GM19455 (cell line): ENCODE results near the gene MTURN.
"Not testable (repeated sequence)": the region's sequence is repeated elsewhere in the genome, so short reads cannot be mapped to it uniquely, and the experiment has no call there.

Experiments
- ATAC-seq: cut with Tn5 transposase; IDR thresholded peaks from one replicate; pipeline ENCODE4 v1.9.1; 2021; ENCODE audit not compliant: unreplicated experiment

MTURN gene

GRCh38 chr7:30134611-30135300 is at the start of gene MTURN:
MTURN (plus strand) TSS chr7:30134986; CDS start chr7:30135137, 151 bp downstream.
- ATAC-seq: peak; percentile 86

DNA sequence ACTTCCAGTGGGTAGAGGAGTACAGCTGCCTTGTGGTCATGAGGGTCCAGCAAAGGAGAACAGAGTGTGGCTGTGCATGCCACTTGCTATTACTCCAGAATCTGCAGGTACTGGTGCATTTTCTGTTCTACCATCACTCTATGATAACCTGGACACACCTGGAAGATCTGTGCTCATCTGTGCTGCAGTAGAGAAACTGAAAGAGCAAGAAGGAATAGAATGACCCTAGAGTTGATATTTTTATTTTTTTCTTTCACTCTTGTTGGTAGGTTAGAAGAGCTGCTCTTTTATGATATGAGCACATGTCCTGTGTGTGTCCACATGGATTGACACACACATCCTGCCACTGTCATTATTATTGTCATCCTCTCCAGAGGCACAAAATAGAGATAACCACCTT is 48.3 kb upstream of the MTURN start:
- no peak for ATAC-seq

GRCh38 chr7:30087371-30087770 is 47.4 kb upstream of the MTURN start:
- no peak for ATAC-seq

- no peak for ATAC-seq
Measured at GRCh38 chr7:30088362-30088761, 46.4 kb upstream of the MTURN start.

GRCh38 chr7:30090111-30090510 is 44.7 kb upstream of the MTURN start:
- no peak for ATAC-seq

- ATAC-seq: no peak
Measured at GRCh38 chr7:30091491-30091912, 43.3 kb upstream of the MTURN start.

DNA sequence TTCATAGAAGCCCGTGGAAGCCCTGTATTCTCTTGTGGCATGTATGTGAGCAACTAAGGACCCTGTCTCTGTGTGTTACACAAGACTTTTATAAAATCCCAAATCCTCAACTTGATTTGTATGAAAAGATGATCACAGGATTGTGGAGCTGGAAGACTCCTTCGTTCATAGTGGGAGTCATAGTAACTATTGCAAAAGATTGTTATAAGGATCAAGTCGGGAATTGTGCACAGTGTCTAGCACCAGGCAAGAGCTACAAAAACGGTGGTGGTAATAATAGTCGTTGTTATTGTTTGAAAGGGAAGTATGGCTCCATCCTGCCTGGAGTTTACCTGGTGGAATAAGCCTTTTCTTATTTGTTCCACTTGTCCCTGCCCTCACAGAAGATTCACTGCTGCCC is 42.8 kb upstream of the MTURN start:
- no peak for ATAC-seq

GRCh38 chr7:30093420-30093952 is 41.3 kb upstream of the MTURN start:
- ATAC-seq: no peak

- not testable (repeated sequence) for ATAC-seq
Measured at GRCh38 chr7:30098599-30098998, 36.2 kb upstream of the MTURN start.

- no peak for ATAC-seq
Measured at GRCh38 chr7:30102281-30102680, 32.5 kb upstream of the MTURN start.

DNA sequence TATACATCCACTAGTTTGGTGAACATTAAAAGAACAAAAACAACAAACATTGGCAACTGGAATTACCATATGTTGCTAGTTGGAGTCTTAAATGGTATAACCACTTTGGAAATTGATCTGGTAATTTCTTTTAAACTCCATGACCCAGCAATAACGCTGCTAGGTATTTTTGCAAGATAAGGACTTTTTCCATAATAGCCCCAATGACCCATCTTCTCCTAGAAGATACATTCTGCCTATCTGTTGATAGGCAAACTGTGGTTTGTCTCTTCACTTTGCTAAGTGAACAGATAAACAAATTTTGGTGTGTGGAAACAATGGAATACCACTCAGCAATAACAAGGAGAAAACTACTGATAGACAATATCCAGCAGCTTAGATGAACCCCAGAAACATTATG is 30.6 kb upstream of the MTURN start:
- no peak for ATAC-seq

- ATAC-seq: no peak
Measured at GRCh38 chr7:30112103-30112713, 22.6 kb upstream of the MTURN start.

GRCh38 chr7:30113144-30113543 is 21.6 kb upstream of the MTURN start:
- no peak for ATAC-seq

GRCh38 chr7:30114536-30115238 is 20.1 kb upstream of the MTURN start:
- no peak for ATAC-seq

DNA sequence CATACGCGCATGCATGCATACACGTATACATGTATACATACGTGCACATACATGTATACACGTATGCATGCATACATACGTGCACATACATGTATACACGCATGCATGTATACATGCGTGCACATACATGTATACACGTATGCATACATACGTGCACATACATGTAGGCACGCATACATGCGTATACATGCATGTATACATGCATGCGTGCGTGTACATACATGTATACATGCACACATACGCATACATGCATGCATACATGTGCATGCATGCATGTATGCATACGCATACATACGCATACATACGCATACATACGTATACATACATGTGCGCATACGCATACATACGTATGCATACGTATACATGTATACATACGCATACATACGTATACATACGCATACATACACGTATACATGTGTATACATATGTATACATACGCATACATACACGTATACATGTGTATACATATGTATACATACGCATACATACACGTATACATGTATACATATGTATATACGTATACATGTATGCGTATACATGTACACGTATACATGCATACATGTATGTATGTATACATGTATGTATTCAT is 19.0 kb upstream of the MTURN start:
- no peak for ATAC-seq

GRCh38 chr7:30116771-30117170 is 18.0 kb upstream of the MTURN start:
- ATAC-seq: no peak

GRCh38 chr7:30117896-30118295 is 16.9 kb upstream of the MTURN start:
- no peak for ATAC-seq

- no peak for ATAC-seq
Measured at GRCh38 chr7:30119890-30120577, 14.8 kb upstream of the MTURN start.

DNA sequence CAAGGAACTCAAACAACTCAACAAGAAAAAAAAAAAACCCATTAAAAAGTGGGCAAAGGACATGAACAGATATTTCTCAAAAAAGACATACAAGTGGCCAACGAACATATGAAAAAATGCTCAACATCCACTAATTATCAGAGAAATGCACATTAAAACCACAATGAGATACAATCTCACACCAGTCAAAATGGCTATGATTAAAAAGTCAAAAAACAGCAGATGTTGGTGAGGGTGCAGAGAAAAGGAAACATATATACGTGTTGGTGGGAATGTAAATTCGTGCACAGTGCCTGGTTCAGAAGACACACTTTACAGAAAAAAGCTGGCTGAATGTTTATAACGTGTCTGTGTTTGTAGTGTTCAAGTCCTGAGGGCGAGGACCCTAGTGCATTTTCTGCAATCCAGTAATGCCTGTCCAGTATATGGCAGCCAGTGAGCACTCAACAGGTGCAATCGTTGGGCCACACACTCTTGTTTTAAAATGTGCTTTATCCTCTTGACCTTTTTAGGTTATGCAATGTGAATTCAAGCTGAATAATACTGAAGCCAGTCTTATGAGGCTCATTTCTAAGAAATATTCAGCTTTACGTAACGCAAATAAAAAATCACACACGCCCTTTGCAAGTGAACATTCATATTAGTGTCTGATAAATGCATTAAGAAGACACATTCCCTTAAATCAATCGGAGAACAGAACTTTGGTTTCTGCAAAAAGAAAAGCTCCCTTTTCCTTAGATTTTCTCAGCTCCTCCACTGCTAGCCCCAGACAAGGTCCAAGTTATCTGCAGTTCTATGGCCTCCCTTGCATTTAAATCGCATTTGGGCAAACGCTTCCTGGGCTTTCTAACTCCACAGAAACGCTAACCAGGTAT is 813 bp upstream of the MTURN start:
- no peak for ATAC-seq
